Hair follicle dermal papilla cell (primary cell): ENCODE data around the gene TRIP11. TPM values are rescaled to one million over a fixed set of nuclear protein-coding genes. Genes with fewer than 3 reads are reported as not detected.

Source experiments
- total RNA-seq: library from RNA; depleted of rRNA; stranded (reverse); fragments of >200 nt; gene quantifications from 2 replicates; pipeline ENCODE4 v1.2.3, GENCODE V29; 2012

TRIP11 gene
- 36.3 and 49.2 TPM in 2 replicates for total RNA-seq

DNA sequence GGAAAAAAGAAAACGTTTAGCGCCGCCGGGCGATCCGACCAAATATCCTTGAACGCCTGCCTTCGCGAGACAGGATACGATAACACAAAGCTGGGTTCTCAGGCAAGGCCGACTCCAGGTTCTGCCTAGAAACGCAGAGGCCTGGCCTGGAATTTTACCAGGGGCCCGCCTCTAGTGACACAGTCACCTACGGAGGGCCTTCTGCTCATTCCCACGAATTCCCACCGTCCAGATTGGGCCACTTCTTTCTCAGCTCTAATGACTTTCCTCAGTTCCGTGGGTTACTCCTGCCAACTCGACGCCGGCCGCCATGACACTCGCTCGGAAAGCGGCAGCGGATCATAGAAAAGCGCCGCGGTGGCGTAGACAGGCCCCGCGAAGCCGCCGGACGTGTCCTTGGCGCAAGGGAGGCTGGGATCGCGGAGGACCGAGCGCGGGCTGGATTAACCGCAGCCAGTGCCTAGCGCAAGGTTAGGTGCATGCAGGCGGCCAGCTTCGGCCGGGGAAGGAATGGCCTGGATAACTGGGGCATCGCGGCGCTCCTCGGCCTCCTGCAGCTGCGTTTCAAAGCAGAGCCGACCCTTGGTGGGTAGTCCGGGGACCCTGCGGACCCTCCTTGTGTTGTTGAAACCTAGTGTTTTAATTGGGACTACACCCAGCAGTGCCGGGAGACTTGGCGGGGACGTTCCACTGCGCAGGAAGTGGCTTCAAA, at the start of gene TRIP11:
TSS of gene TRIP11 (minus strand) at position 341 of the 712 bp plus-strand sequence. CDS start 374 bp downstream, outside the sequence.

DNA sequence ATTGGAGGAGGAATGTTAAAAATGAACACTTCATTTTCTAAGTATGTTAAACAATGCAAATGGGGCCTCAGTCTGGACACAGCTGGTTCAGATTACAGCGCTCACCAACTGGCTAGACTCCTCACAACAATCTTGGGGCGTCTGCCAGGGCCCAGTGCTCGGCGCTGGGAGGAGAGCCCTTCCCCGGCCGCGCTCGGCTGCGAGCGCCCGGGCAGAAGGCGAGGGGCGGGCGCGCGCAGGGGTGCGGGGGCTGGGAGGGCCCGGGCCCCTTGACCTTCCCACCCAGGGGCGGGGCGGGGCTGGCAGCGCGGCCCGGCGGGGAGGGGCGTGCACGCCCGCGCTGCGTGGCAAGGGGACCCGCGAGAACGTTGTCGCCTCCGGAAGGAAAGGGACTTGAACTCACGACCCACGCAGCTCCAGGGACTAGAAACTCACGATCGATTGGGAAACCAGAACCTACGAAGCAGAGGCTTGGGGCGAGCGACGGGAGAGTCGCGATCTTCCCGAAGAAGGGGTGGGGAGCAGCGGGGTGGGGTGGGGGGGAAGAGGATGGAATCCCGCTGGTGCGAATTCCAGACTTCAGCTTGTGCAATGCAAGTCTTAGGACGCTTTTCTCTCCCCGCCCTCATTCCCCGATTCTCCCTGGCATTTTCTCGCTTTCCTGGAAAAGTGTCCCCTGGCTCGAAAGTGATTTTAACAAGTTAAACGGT, 92.2 kb downstream of the TRIP11 start, which contains the start of gene FBLN5:
TSS of gene FBLN5 (minus strand) at position 220 of the 710 bp plus-strand sequence. CDS start 465 bp downstream, outside the sequence.

Other genes with a start within 250 kb of the TRIP11 start
- 0.81 and 0.97 TPM in 2 replicates for gene TC2N, start 172.5 kb downstream of the TRIP11 start, total RNA-seq
- gene FBLN5, start 92.4 kb downstream of the TRIP11 start, total RNA-seq = 197 and 215 TPM in 2 replicates
- gene ATXN3, start 66.5 kb upstream of the TRIP11 start, total RNA-seq = 35.3 and 37.5 TPM in 2 replicates
- 61.3 and 113 TPM in 2 replicates for gene NDUFB1, start 81.6 kb upstream of the TRIP11 start, total RNA-seq
- 25.3 and 40.2 TPM in 2 replicates for gene CPSF2, start 81.9 kb upstream of the TRIP11 start, total RNA-seq